Activated CD4-positive, CD25-positive, alpha-beta regulatory T cell (primary cell): ENCODE results near the gene ARHGEF26.
"Not testable (repeated sequence)": the region's sequence is repeated elsewhere in the genome, so short reads cannot be mapped to it uniquely, and the experiment has no call there.

ENCODE experiments used
- DNase-seq, 4 experiments: peaks; one replicate each; lab custom pipeline; 2025; lab: John Stamatoyannopoulos, UW

ARHGEF26 gene, protein sequence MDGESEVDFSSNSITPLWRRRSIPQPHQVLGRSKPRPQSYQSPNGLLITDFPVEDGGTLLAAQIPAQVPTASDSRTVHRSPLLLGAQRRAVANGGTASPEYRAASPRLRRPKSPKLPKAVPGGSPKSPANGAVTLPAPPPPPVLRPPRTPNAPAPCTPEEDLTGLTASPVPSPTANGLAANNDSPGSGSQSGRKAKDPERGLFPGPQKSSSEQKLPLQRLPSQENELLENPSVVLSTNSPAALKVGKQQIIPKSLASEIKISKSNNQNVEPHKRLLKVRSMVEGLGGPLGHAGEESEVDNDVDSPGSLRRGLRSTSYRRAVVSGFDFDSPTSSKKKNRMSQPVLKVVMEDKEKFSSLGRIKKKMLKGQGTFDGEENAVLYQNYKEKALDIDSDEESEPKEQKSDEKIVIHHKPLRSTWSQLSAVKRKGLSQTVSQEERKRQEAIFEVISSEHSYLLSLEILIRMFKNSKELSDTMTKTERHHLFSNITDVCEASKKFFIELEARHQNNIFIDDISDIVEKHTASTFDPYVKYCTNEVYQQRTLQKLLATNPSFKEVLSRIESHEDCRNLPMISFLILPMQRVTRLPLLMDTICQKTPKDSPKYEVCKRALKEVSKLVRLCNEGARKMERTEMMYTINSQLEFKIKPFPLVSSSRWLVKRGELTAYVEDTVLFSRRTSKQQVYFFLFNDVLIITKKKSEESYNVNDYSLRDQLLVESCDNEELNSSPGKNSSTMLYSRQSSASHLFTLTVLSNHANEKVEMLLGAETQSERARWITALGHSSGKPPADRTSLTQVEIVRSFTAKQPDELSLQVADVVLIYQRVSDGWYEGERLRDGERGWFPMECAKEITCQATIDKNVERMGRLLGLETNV

DNA sequence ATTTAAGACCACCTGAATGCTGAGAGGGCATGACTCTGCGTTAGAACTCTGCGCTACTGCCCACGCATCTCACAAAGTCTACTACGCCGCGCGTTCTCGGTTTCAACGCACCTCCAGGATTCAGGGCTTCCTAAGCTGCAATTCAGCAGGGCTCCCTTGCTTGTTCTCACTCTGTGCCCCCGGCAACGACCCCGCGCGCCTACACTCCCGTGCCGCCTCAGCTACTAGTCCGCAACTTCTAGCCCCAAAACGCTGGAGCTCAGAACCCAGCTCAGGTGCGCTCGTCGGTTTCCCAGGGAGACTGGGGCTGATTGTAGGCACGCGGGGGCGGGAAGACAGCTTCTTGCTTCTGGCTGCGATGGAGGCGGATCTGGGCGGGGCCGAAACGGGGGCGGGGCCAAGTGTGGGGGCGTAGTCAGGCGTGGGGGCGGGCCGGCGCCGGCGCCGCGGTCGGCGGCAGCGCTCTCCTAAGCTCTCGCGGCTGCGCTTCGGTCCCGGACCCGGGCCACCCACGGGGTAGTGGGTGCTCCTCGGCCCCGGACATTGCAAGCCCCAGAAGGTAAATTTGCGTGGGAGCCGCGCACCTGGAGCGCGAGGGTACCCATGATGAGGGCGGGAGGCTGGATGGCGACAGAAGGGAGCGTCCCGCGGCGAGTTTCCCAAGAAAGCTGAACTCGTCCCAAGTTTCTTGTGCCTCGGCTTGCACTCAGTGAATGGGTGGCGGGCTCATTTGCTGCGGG, at the start of gene ARHGEF26:
TSS of gene ARHGEF26 (plus strand) at position 430 of the 740 bp plus-strand sequence. CDS start 603 bp downstream, outside the sequence.
- DNase-seq = peak in 3 of 4 experiments; percentile 6 to 27 (median 11)

DNA sequence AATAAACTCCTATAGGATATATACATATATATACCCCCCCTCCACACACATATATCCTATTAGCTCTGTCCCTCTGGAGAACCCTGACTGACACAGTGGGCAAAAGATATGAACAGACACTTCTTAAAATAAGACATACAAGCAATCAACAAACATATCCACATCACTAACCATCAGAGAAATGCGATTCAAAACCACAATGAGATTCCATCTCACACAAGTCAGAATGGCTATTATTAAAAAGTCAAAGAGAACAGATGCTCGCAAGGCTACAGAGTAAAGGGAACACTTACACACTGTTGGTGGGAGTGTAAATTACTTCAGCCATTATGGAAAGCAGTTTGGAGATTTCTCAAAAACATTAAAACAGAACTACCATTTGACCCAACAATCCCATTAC, 46.2 kb upstream of the ARHGEF26 start:
- DNase-seq = no peak

DNA sequence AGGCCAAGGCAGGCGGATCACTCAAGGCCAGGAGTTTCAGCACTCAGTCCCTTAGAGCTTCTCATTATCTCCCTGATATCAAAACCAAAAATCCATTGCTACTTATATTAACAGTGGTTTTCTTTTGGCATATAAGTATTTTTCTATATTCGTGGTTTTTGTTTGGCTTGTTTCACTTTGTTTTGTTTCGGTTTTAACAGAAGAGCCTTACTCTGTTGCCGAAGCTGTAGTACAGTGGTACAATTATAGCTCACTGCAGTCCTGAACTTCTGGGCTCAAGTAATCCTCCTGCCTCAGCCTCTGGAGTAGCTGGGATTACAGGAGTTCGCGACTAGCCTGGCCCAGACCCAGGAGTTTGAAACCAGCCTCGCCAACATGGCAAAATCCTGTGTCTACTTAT, 42.5 kb upstream of the ARHGEF26 start:
- DNase-seq = no peak

DNA sequence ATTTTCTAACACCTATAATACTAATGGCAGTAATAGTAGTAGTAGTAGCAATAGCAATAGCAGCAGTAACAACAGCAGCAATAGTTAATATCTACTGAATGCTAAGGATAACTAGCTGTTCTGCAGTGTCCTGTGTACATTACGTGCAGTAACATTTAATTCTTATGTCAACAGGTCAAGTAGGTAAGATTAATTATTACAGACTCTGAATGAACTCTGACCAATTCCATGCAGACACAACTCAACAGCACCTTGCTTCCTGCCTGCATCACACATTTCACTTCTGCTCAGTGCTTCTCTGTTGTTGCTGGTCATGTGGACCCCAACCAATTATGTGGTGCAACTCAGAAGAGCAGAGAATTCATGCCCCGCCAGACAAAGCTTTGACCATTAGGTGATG, 39.9 kb upstream of the ARHGEF26 start:
- DNase-seq = no peak

DNA sequence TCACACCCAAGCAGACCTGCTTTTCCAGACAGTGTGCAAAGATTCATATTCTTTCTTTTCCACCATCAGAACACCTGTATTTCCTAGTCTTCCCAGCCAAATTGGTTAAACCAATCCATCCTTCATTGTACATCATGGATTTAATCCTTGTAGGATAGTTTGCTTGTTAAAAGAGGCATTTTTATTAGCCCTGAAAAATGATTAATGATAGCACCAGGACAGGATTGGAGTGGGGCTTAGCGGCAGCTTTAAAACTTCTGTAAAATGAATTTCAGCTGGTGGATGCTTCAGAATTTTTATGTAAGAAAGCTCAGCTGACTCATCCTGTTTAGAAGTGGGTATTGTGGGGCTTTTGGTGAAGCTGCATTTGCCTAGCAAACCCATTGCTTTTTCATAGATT, 36.1 kb upstream of the ARHGEF26 start:
- no peak for DNase-seq

DNA sequence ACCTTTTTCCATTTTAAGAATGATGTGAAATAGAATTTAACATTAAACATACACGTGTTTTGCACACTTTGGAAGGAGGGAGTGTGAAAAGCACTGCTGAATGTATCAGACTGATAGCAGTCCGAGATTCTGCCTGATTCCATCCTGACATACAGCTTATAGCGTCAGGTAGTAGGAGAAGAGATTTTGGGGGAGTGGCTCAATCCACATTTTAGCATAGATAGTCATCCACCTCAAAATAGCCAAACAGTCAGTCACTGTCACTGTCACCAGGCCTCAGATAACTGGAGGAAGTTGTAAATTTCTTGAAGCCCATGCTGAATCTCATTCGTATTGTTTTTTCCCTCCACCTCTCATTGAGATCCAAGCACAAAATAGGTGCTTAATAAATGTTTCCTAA, 35.4 kb upstream of the ARHGEF26 start:
- DNase-seq = no peak

DNA sequence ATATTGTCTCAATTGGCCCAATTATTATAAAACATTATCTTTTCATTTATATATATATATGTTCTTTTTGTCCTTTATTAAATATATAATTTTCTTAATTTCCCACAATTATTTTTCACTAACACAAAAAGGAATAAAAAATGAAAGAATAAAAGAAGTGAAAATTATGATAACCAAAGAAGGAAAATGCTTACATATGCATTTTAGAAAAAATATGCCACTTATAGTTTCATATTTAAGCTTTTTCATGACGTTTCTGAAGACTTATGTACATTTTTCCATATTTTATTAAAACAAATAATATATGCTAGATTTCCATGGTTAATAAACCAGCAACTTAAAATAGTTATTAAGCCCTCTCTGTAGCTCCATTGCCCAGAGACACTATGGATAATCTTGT, 34.9 kb upstream of the ARHGEF26 start:
- no peak for DNase-seq

DNA sequence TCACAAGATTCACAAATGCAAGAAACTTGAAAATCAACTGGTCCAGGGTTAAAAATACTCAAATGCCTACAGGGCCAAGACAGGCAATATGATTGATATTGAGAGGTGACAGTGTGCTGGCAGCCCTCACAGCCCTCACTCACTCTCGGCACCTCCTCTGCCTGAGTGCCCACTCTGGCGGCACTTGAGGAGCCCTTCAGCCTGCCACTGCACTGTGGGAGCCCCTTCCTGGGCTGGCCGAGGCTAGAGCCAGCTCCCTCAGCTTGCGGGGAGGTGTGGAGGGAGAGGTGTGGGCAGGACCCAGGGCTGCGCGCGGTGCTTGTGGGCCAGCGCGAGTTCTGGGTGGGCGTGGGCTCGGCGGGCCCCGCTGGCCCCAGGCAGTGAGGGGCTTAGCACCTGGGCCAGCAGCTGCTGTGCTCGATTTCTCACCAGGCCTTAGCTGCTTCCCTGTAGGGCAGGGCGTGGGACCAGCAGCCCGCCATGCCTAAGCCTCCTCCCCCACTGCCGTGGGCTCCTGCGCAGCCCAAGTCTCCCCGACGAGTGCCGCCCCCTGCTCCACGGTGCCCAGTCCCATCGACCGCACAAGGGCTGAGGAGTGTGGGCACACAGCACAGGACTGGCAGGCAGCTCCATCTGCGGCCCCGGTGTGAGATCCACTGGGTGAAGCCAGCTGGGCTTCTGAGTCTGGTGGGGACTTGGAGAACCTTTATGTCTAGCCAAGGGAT, 33.3 kb upstream of the ARHGEF26 start:
- DNase-seq = not testable (repeated sequence)

DNA sequence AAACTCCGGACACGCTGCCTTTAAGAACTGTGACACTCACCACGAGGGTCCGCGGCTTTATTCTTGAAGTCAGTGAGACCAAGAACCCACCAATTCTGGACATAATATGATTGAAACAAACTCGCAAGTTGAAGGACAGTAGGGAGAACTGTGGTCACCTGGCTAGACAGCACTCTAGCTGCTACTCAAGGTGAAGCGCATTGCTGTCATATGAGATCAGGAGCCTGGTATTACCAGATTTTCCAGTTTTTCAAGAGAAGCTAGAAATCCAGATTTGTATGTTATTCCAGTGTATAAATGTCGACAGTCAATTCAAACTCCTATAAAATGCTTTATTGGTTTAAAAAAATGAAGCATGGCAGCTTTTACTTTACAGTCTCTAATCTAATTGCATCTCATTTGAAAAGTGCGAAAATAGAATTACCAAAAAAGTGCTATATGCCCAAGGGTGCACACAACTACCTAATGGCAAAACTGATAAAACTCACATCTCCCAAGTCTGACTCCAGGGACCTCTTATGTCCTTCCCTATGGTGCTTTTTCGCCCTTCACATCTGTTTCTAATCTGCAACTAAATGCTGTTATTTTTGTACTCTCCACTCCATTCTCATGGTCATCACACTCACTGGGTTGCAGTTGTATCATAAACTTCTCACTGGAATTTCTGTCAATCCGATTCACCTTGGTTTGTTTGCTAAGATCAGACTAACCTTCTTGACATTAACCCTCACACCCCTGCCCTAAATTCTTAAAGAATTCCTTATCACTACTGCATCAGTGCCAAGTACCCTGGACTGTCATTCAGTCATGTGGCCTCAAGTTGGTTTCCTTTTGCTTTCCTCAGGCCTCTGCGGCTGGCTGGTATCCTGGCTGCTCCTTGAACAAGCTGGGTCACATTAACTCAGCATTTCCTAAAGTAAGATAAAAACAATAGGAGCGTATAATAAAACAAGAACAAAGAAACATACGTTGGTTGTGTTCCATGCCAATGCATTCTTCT, 31.5 kb upstream of the ARHGEF26 start:
- no peak for DNase-seq

DNA sequence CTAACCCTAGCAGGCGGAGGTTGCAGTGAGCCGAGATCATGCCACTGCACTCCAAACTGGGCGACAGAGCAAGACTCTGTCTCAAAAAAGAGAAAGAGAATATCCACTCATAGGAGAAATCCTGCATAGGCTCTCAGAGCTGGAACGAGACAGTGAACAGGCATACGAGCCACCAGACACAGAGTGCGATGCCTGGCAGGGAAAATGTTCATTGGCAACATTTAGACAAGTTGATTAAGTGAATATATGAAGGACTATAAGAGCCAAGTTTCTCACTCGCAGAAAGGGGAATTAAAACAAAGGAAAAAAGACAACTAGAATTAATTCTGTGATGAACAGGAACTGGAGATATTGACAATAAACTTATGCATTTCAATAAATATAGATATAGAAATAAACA, 27.1 kb upstream of the ARHGEF26 start:
- DNase-seq = no peak

DNA sequence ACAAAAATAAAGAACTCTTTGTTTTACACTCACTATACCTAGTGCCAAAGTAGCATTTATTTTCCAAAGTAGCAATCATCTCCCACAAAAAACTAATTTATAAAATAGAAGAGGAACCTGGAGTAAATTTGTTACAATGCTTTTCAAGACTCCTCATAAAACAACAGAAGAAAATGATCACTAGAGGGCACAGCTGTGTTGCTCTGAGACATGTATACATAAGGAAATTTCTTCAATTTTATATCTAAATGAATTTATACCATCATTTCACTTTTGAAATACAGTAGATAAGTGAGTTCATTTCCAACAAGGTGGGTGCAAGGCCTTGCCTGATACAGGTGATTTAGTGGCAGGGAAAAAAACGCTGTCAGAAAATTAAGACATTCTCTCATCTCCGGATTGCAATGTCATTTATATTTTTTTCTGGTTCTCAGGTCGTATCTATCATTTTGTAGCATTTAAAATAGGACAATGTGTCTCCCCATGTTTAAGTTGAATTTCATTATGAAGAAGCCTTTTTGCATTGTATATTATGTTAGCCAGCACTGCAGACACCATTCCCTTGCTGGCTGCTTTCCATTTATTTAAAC, 25.3 kb upstream of the ARHGEF26 start:
- DNase-seq = no peak

DNA sequence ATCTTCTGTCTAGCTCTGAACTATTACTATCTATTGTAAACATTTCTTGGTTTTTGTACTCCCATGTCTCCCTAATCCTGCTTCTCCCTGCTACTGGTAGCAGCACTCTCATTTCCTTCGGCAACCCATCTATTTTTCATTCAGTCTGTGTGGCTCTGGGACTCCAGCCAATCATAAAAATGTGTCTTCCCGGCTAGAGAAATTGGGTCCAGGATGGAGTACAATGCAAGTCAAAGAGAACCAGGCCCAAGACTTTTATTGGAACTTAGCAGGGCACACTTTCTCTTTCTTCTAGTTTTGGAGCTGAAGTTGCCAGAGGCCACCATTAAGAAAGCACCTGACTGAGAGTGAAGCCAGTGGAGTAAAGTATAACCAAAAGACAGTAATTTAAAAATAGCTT, 22.8 kb upstream of the ARHGEF26 start:
- DNase-seq = no peak

DNA sequence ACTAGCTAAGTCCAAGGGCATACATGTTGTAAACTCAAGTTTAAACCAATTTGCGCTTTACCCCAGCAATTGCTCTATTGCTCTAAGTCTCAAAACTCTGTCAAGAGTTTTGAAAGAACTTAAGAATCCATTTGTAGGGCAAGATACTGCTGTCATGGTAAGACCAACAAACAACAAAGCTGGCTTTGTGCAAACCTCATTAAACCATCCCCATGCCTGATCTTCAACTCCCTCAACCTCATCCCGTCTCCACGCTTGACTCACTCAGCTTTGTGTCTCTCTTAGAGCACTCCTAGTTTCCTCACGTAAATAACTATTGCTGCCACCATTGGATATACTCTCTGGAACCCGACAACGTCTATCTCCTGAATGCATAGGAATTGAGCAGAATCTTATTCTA, 20.6 kb upstream of the ARHGEF26 start:
- DNase-seq = no peak

DNA sequence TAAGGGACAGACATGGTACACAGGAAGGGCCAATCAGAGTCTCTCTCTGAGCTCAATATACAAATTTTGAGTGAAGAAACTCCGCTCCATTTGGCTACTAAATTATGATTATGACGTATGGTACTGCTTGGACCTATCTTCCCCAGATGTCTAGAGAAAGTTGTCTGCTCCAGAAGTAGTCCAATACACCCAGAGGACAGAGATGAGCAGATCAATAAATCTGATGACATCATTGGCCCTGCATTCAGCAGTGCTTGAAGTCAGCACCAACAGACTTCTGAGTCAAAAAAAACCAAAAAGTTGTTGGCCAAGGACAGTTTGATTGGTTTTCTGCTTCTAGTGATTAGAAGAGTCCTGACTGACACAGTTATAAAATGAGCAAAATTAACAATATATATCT, 19.9 kb upstream of the ARHGEF26 start:
- DNase-seq = no peak

DNA sequence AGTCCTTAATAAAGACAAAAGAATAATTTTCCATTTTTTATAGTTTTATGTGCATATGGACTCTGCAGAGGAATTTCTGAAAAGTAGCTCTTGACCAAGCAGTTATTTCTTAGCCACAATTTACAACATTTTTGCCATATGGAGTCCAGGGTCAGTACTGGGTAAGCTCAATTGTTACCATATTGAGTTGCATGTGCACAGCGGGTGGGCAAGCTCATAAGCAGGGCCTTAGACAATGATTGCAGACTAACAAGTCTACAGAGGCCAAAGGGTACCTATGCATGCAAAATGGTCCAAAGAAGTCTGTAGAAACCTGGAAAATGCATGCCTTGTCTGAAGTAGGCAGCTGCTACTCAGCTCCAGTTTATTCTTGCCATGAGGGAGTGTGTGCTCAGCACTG, 19.0 kb upstream of the ARHGEF26 start:
- no peak for DNase-seq

DNA sequence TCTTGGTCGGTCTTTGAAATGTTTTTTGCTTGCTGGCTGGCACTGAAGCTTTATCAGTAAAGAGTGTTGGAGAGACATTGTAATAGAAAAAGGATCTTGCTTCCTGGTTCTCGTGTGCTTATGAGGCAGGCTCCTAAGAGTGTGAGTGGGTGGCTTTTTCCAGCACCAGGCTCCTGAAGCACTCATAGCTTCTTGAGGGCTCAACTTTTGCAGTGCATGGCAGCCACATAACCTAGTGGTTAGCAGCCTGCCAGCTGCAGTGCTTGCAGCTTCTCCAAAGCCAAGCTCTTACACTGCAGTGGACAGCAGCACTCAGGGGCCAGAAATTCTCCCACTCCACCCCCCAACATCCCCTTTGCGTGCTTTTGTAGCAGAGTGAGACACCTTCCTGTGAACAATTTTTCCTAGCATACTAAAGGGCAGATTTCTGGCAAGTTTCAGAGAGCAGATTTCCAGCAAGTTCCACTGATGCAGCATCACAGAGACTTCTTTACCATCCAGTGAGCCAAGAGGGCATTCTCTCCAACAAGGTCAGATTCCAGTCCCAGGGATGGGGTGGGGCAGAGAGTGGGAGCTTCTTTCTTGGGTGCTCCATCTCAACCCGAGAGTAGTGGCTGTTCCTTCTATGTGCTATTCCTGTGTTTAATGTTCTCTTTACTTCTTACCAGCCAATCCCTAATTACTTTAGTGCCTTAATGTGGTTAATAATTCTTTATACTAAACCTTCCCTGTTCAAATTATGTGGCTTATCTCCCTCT, 15.8 kb upstream of the ARHGEF26 start:
- no peak for DNase-seq

DNA sequence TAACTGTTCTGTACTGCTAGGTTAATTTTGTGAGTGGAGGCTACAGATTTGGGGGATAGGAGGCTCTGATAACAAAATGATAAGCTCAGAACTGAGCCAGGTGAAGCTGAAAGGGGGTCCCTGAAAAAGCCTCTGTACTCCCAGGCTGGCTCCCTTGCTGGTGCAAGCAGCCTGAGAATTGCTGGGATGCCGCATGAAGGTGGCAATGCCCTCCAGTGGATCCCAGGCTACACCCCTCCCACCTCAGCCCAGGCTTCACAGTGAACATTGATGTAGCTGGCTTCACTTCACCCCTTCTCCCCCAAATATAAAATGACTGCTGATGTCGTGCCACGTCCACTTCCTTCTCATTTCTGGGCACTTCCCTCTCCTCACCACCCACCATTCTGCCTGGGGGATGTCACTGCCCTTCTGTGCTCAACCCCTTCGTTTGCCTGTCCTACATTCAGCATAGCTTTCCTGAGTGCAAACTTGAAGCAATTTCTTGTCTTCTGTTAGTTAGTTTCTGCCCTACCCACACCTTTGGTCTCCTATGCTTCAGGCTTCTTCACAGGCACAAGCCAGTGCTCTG, 9.7 kb upstream of the ARHGEF26 start:
- no peak for DNase-seq

DNA sequence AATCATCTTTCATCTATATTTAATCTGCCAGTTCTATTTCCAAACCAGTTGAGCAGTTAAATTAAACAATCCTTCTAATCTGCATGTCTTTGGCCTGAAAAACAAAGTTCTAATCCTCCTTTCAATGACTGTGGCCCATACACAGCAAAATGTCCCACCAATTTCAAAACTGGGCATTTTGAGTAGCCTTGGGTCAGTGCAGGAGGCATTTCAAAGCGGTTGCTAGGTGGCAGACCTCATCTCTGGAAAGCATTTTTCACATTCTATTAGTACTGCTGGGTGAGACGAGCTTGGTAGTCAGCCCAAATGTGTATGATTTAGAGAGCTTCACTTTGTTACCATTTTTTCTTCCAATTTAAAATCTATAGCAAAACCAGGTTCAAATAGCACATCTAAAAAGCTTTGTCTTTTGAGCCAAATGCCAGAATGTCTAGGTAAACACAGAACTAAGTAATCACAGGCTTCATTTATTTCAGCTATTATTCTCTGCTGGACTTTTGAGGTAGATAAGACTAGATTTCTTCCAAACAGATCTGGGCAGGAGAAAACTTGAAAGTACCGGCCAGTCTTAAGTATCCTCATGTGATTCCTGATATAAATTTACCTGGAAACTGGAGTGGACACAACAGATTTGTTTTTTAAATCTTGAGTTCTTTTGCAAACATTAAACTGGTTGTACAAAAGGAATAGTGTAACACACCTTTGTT, 8.9 kb upstream of the ARHGEF26 start:
- no peak for DNase-seq
